GM12891 (cell line): ENCODE data around the gene C6orf136.

Source experiments
- DNase-seq: peaks from one replicate; pipeline ENCODE4 v3.0.0; 2011; ENCODE audit warnings: low spot score; ENCODE audit not compliant: insufficient read length
- FAIRE-seq: peaks from 2 replicates; lab custom pipeline; 2011; peaks lifted over from hg19 to GRCh38; lab: Jason Lieb, UNC
- PAX5 ChIP-seq: IDR thresholded peaks from 2 replicates; pipeline ENCODE4 v1.6.1; 2011; ENCODE audit warnings: low read length, moderate library complexity, mild to moderate bottlenecking; ENCODE audit not compliant: insufficient read depth, severe bottlenecking
- POLR2A ChIP-seq: IDR thresholded peaks from 2 replicates; pipeline ENCODE4 v1.6.1; 2011; ENCODE audit warnings: low read depth, low read length, control low read depth
- POLR2AphosphoS5 ChIP-seq: IDR thresholded peaks from 2 replicates; pipeline ENCODE4 v1.6.1; 2011; ENCODE audit warnings: low read depth, low read length, control low read depth
- POU2F2 ChIP-seq: IDR thresholded peaks from 2 replicates; pipeline ENCODE4 v1.6.1; 2011; ENCODE audit warnings: low read depth, mild to moderate bottlenecking, control low read depth, low read length, moderate library complexity
- SPI1 ChIP-seq: IDR thresholded peaks from 2 replicates; pipeline ENCODE4 v1.6.1; 2011; ENCODE audit warnings: low read depth, low read length, control low read depth
- TAF1 ChIP-seq: IDR thresholded peaks from 2 replicates; pipeline ENCODE4 v1.6.1; 2011; ENCODE audit warnings: low read depth, low read length, control low read depth

The C6orf136 gene

DNA sequence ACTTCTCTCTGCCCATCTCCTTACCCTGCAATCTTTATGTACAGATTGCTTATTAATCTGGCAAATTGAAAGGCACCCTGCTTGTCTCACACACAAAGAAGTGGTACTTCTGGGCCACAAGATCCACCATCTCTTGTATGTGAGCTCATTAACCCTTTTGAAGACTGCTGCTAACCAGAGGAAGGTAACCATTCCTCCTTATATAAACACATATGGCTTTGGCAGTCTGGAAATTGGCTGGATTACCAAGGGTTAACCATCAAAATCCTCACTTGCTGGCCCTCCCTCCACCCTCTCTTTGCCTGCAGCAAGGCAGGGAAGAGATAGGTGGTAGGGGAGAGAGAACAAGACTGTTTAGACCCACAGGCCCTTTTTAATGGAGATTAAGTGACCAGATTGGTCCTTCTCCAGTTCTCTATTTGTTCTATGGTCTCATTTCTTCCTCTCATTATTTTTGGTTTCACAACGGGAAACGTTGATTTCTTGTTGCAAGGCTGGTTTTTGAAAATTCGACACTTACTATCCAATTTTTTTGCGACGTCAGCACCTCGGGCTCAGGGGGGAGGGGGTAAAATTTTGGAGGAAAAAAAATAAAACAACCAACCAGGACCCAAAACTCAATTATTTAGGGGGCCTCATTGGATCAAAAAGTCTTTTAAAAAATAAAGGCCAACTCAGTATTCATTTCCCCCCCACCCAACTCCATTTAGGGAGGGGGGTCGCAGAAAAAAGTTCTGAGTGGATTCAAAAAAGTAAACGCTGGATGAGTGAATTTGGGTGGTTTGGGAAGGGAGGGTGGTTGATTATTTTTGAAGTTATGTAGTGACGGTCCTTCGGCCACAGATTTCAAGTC lies 30.7 kb upstream of the C6orf136 start:
- FAIRE-seq (peak; percentile 33), DNase-seq (no peak)
- TF ChIP-seq TAF1 (no peak; the same call in 1 of the 2 replicates), POLR2AphosphoS5 (peak; percentile 98), SPI1 (no peak), POLR2A (peak; percentile 96), POU2F2 (peak; percentile 84), PAX5 (no peak)

DNA sequence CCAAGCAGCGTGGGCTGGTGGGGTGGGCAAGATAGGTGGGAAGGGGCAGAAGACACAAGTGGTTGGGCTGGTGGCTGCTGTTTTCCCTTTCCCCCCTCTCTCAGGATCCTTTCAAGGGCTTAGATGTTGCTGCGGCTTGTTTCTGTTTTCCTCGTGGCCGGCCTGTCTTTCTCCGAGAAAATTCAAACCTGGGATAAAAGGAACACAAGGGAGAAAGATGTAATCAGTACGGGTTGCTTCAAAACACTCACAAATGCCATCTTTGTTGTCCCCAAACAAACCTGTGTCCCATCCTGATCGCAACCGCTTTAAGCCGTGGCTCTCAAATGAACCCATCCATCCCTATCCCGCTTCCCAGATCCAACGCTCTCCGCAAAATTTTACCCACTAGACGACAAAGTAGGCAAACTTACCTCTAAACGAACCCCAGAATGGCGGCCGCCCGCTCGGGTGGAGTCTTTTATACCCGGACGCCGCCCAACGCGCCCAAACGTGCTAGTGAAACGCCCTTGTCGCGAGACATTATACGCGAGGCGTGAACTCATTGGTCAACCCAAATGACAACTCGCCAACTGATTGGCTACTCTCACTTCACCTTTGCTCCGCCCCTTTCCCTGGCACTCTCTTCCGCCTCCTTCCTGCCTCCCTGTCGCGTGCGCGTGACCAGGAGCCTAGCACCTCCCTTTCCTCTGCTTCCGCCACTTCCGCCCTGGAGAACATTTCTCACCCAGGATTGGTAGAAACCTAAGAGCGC lies 29.9 kb upstream of the C6orf136 start, which contains the start of gene PPP1R10:
Gene PPP1R10, minus strand, starts transcription at position 433 of the 754 bp plus-strand sequence. CDS start 7,299 bp downstream, outside the sequence.
- TF ChIP-seq TAF1 (peak; percentile 99), POLR2A (peak; percentile 100), POLR2AphosphoS5 (peak; percentile 100), POU2F2 (peak; percentile 97), PAX5 (no peak), SPI1 (peak; percentile 76)
- FAIRE-seq = peak; percentile 99
- DNase-seq = peak; percentile 59

DNA sequence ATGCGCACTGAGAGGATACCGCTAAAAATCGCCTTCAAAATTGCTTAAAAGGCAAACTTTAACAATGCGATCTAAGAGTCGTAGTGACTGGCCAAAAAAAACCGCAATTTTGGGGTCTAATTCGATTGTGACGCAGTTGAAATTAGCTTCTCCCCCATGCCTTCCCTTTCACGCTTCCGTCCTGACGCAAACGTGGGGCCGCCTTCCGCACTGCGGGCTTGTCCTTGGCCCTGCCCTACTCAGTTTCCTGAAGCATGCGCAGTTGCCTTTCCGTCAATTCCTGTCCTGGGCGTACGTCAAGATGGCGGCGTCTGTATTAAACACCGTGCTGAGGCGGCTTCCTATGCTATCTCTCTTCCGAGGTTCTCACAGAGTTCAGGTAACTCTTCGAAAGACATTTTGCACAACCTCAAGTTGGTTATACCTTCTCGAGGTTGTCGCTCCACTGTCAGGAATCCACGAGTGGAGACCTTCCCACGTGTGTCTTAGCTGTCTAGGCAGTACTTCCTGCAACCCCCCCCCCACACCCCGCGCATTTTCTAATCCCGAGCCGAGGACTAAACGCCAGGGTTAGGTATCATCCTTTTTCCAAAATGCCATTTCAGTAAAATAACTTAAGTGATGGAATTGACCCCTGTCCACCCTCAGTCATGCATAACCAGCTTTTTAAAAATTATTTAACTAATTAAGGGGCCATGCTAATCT lies 29.2 kb upstream of the C6orf136 start, which contains the start of gene MRPS18B:
Gene MRPS18B, plus strand, starts transcription at position 276 of the 705 bp plus-strand sequence. Its CDS starts 26 bp downstream, at position 302.
- TF ChIP-seq PAX5 (no peak), POLR2A (peak; percentile 98), POLR2AphosphoS5 (peak; percentile 96), POU2F2 (peak; percentile 86), SPI1 (0 out of 2 replicates have a peak, but pooled peaks have one; percentile 1), TAF1 (peak; percentile 98)
- peak; percentile 68 for DNase-seq
- FAIRE-seq = no peak

DNA sequence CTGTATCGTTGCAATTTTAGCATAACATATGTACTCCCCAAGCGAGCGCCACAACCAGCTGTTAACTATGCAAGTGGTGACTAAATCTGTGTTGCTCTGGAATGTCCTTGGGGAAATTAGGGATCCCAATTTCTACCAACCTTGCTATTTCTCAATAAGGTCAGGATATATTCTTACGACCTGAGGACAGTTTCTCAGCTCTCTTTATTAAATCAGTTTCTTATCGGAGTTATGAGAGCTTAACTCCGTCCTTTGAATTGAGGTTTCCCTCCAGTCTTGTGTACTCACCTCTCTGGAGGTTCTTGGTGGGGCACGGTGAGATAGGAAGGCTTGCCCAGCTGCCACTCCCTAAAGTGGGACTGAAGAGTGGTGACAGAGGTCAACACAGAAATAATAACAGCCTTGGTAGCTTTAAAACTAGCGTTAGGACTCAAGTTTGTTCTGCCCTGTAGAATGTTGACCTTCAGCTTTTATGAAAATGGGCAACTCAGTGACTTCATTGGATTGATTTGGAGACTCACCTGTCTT lies 28.6 kb upstream of the C6orf136 start:
- DNase-seq (no peak), FAIRE-seq (no peak)
- no peak for TF ChIP-seq PAX5
- TF ChIP-seq TAF1 = no peak
- TF ChIP-seq POU2F2 = no peak
- no peak for TF ChIP-seq POLR2AphosphoS5
- TF ChIP-seq SPI1 = no peak
- TF ChIP-seq POLR2A = no peak

DNA sequence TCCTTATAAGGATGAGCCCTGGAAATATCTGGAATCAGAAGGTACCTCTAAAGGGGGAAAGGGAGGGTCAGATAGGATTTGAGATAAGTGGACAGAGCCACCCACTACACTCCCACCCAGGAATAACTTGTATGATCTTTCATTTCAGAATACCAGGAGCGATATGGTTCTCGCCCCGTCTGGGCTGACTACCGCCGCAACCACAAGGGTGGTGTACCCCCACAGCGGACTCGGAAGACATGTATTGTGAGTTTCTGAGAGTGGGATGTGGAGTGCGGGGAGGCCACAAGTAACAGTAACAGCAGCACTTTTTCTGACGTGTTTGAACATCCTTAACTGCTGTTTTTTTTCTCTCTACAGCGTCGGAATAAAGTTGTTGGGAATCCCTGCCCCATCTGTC lies 27.4 kb upstream of the C6orf136 start:
- FAIRE-seq (no peak), DNase-seq (no peak)
- no peak for TF ChIP-seq SPI1
- TF ChIP-seq POU2F2 = no peak
- TF ChIP-seq POLR2AphosphoS5 = no peak
- TF ChIP-seq PAX5 = no peak
- TF ChIP-seq TAF1 = no peak
- TF ChIP-seq POLR2A = no peak

DNA sequence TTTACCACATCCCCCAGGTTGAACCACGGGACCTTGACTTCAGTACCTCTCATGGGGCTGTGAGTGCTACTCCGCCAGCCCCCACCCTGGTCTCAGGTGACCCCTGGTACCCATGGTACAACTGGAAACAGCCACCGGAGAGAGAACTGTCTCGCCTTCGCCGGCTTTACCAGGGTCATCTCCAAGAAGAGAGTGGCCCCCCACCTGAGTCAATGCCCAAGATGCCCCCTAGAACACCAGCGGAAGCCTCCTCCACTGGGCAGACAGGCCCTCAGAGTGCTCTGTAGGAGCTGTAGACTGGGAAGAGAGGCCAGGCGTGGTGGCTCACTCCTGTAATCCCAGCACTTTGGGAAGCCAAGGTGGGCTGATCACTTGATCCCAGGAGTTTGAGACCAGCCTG lies 21.4 kb upstream of the C6orf136 start:
- no peak for DNase-seq
- TF ChIP-seq POLR2AphosphoS5 = no peak
- no peak for TF ChIP-seq POLR2A
- TF ChIP-seq SPI1 = no peak
- no peak for TF ChIP-seq TAF1
- TF ChIP-seq POU2F2 = no peak
- TF ChIP-seq PAX5 = no peak
- FAIRE-seq = no peak

DNA sequence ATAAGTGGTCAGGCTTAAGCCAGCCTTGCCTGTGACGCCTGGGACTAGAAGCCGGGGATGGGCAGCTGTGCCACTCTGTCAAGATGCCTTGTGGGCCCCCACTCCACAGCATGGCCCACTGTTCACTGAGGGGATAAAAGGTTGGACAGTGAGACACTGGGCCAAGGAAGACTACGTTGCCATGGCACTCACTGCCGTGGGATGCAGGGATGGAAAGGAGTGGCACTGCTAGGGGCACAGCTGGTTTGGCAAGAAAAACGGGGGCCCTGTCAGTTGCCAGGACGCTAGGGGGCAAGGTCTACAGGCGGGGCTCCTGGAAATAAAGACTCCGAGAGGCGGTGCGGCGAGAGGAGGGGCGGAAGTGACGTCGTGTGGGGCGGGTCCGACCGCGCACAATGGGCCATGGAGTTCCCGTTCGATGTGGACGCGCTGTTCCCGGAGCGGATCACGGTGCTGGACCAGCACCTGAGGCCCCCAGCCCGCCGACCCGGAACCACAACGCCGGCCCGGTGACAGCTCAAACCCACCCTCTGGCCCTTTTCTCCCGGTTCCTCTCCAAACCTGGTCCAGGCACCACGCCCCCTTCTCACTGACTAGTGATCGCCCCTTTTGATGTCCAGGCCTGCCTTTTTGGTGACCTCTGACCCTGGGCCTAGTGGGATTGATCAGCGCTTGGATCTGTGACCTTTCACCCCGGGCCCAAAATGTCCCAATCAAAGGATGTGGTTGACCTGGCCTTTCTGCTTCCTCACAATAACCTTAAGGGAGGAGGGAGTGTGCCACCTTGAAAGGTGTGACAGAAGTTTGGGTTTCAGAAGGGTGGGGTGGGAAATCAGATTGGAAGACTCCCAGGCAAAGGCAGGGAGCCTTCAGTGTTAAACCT lies 20.2 kb upstream of the C6orf136 start, which contains the start of gene ATAT1:
Gene ATAT1, plus strand, starts transcription at position 391 of the 883 bp plus-strand sequence.
- TF ChIP-seq PAX5 = no peak
- TF ChIP-seq POLR2AphosphoS5 = peak; percentile 83
- TF ChIP-seq POLR2A = peak; percentile 84
- TF ChIP-seq SPI1 = peak; percentile 42
- TF ChIP-seq TAF1 = peak; percentile 63
- peak; percentile 50; the same call in 1 of the 2 replicates for TF ChIP-seq POU2F2
- peak; percentile 84 for DNase-seq
- FAIRE-seq = peak; percentile 89

DNA sequence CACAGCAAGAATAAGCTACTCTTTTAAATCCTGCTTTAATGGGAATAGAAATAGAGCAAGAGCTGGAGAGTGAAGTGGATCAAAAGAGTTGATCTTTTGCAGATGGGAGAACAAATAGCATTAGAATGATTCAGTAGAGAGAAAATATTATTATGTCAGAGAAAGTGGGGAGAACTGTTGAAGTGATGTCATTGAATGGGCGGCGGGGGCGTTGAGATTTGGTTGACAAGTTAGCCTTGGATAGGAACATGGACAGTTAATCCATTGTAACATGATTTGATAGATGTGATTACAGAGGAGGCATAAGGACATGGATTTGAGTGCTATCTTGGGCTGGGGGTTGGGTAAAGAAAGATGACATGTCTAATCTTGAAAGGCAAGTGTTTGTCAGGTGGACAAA lies 11.1 kb upstream of the C6orf136 start:
- FAIRE-seq = no peak

More for the DNA sequence above, 11.1 kb upstream of the C6orf136 start:
- no peak for TF ChIP-seq PAX5
- TF ChIP-seq POLR2AphosphoS5 = no peak
- TF ChIP-seq POU2F2 = no peak
- no peak for TF ChIP-seq POLR2A
- no peak for TF ChIP-seq TAF1
- no peak for TF ChIP-seq SPI1
- DNase-seq = no peak
